Measurements from ENCODE around the gene TBXA2R.

TBXA2R gene

GRCh38 chr19:3605361-3605760 lies 1.3 kb downstream of the TBXA2R start:
- no peak for TF ChIP-seq CTCF (IDR thresholded peaks at IDR 0.05; ENCODE audit: insufficient read depth, low read depth, low read length, missing control alignments)
- H3K4me3 ChIP-seq (ENCODE audit: low read length), result no peak overlapping the region
- DNase-seq (ENCODE audit: low read depth), result no peak

GRCh38 chr19:3604987-3605343 lies 1.7 kb downstream of the TBXA2R start:
- H3K4me3 ChIP-seq (ENCODE audit: low read length), result no peak overlapping the region
- TF ChIP-seq CTCF (IDR thresholded peaks at IDR 0.05; ENCODE audit: insufficient read depth, low read depth, low read length, missing control alignments), result no peak
- DNase-seq (ENCODE audit: low read depth), result no peak

GRCh38 chr19:3604227-3604986 lies 2.3 kb downstream of the TBXA2R start:
- H3K4me3 ChIP-seq (ENCODE audit: low read length), result no peak overlapping the region
- no peak for DNase-seq (ENCODE audit: low read depth)
- TF ChIP-seq CTCF (IDR thresholded peaks at IDR 0.05; ENCODE audit: insufficient read depth, low read depth, low read length, missing control alignments), result no peak

- DNase-seq (ENCODE audit: low read depth), result no peak
- no peak for TF ChIP-seq CTCF (IDR thresholded peaks at IDR 0.05; ENCODE audit: insufficient read depth, low read depth, low read length, missing control alignments)
- no peak overlapping the region for H3K4me3 ChIP-seq (ENCODE audit: low read length)
Measured at GRCh38 chr19:3603121-3603811, 3.4 kb downstream of the TBXA2R start.

DNA sequence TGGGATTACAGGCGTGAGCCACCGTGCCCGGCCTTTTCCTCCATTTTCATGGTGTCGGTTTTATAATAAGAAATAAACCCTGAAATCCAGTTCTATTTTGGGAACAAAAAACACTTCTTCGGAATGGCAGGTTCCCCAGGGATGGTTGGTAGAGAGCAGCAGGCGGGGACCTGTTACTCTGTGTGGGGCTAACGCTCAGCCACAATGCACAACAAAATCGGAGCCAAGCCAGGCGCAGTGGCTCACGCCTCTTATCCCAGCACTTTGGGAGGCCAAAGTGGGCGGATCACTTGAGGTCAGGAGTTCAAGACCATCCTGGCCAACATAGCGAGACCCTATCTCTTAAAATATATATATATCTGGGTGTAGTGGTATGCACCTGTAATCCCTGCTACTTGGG lies 5.7 kb downstream of the TBXA2R start:
- no peak for TF ChIP-seq CTCF (IDR thresholded peaks at IDR 0.05; ENCODE audit: insufficient read depth, low read depth, low read length, missing control alignments)
- no peak for DNase-seq (ENCODE audit: low read depth)
- no peak overlapping the region for H3K4me3 ChIP-seq (ENCODE audit: low read length)

DNA sequence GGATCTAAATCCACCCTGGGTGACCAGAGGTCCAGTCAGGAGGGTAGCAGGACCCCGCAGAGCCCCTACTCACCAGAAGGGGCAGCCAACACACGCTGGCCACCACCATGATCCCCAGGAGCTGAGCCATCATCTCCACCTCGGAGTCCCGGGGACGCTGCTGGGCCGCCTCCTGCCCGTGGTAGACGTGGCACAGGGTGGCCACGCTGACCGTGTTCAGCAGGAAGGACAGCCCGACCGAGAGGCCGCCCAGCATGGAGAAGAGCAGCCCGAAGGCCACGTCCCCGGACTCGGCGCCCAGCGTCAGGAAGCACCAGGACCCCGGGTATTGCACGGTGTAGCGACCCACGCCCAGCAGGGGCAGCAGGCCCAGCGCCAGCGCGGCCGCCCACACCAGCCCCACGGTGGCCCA lies 6.9 kb downstream of the TBXA2R start:
- no peak for TF ChIP-seq CTCF (IDR thresholded peaks at IDR 0.05; ENCODE audit: insufficient read depth, low read depth, low read length, missing control alignments)

More for the DNA sequence above, 6.9 kb downstream of the TBXA2R start:
- no peak overlapping the region for H3K4me3 ChIP-seq (ENCODE audit: low read length)
- DNase-seq (ENCODE audit: low read depth), result no peak

All from epithelial cell of esophagus (primary cell).